GM21825 (cell line): ENCODE data around the gene SKAP2.

Experiments
- ATAC-seq: cut with Tn5 transposase; IDR thresholded peaks from one replicate; pipeline ENCODE4 v1.9.1; 2021; ENCODE audit warnings: mild to moderate bottlenecking, moderate library complexity; ENCODE audit not compliant: unreplicated experiment

The SKAP2 gene

GRCh38 chr7:26864309-26865093, at the start of gene SKAP2:
Gene SKAP2, minus strand, starts transcription at chr7:26864590. Its CDS starts 161 bp downstream, at chr7:26864429.
- peak; percentile 92 for ATAC-seq

DNA sequence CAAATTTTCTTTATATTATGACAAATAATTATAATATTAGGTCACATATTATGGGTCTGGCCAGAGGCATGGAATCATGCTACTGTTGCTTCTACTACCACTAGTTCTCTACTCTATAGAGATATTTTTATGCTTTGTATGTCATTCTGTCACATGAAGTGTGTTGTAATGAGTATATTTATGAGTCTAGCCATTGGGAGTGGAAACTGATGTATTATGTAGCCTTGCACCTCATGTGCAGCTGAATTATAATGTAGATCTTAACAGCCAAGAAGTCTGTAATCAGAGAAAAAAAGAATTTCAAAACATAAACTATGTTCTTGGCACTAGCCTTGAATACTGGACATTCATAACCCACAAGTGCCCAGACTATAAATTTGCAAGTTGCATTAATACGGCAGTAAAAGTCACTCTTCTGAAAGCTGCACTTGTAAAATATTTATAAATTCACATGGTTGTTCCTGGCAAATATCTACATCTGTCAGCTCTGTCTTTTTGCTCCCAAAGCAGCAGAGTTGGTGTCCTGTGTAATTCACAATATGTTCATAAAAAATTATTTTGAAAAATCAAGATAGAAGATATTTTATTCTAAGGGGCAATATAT, 48.6 kb upstream of the SKAP2 start:
- no peak for ATAC-seq

GRCh38 chr7:26912338-26912737, 47.9 kb upstream of the SKAP2 start:
- no peak for ATAC-seq

GRCh38 chr7:26910221-26910620, 45.8 kb upstream of the SKAP2 start:
- no peak for ATAC-seq

GRCh38 chr7:26900251-26900650, 35.9 kb upstream of the SKAP2 start:
- ATAC-seq, result no peak

DNA sequence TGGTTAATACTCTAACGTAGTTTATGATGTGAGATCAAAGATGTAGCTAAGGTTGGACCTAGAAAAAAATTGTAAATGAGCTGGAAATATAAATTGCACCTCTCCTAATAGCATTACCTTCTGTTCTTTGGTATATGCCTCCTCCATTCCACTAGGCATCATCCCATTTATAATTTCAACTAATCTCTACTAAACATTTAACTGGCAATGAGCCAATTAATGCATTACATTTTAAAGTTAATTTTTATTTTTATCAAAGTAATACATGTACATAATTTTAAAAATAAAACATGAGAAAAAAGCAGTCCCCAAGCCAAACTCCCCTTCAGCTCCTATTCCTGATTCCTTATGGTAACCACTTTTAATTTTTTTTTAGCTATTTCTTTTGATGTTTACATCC, 35.1 kb upstream of the SKAP2 start:
- no peak for ATAC-seq

GRCh38 chr7:26898891-26899290, 34.5 kb upstream of the SKAP2 start:
- ATAC-seq, result no peak

DNA sequence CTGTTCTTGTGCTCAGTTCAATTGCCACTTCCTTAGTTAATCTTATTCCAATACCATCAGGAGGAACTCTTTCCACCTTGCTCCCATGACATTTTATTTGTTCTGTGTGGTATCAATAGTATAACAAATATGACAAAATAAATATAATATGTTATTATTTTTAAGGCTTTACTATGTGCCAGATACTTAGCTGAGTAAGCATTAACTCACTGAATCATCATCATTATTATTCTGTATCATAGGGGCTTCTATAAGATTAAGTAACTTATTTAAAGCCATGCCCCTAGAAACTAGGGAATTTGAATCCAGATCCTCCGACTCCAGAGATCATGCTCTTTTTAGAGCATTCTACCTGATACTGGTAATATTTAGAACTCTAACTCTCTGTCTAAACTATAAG, 33.5 kb upstream of the SKAP2 start:
- no peak for ATAC-seq

DNA sequence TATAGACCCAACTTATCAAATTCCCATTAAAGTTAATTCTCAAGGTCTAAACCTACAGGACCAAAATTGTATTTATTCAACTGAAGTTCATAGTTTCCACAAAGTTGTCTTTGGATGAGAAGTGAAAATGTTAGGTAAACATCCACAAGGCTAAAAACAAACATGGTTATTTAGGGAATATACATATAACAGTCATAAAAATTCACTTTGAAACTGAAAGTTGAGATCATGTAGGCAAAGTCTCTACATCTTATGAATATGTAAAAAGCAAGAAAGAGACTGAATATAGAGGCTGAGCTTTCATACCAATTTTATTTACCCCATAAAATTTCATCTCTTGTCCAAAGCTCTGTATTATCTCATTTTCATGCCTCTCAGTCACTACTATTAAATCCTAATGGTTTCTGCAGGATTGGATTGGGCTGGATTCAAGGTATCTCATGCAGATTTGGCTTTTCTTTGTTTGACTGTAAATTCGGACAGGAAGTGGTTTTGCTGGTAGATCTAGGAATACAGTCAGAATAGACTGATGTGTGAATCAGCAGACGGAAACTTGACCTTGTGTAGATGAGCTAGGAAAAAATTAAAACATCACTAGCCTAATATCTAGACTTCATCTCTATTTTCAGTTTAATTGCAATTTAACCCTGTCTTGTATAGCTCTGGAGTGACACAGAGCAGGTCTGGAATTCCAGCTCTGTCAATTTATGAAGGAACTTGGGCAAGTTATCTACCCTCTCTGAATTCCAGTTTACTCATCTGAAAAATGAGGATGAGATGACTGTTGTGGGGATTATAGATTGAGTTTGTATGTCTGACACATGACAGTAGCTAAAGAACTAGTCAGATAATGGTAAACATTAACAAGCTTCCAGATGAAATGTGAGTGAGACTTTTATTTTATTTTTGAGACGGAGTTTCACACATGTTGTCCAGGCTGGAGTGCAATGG, 27.3 kb upstream of the SKAP2 start:
- no peak for ATAC-seq

DNA sequence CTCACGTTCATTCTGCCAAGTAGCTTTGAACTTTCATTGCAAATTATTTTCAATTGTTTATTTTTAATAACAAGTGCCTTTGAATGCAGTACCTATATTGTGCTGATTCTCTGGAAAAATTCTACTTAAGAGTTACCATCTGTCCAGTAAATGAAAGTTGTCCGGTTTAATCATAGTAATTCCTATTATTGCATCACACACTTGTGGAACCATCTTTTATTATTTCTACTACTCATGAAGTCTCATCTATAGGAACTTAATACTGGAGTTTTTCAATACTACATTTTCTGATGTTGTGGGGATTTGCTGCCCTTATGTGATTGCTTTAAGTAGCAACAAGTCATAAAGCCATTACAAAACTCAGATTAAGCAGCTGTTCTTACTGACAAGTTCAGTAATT, 16.5 kb upstream of the SKAP2 start:
- no peak for ATAC-seq

GRCh38 chr7:26879671-26880070, 15.3 kb upstream of the SKAP2 start:
- no peak for ATAC-seq

GRCh38 chr7:26868841-26869495, 4.6 kb upstream of the SKAP2 start:
- no peak for ATAC-seq

GRCh38 chr7:26865094-26865388, 651 bp upstream of the SKAP2 start:
- peak; percentile 37 for ATAC-seq

DNA sequence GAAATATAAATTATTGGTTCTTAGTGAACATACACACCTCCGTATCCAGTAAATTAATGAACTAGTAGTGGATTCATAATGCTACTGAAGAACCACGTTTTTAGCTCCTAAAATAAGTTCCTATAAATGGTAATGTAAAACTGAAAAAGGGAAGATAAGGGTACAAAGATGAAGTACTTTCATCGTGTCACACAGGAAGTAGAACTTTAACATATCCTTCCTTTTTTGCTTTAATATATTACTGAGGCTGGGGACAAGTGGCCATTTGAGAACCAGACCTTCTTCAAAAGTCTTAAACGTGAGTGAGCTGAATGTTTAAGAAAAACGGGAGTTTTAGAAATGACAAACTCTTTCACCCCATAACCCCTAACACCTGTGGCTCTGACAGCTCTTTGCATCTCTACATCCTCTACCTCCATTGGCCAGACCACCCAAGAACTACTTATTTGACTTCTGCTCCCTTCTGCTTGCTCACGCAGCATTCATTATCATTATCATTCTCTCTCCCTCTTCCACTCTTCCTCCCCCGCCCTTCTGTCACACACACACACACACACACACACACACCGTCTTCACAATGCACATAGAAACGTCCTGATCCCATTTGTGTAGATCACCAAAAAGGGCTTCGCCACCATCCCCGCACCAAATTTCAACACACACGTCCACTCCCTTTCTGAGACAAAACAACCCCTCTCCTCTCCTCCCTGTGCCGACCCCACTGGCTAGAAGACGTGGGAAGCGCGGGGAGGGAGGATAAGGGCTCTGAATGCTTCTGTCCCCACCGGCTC, 677 bp downstream of the SKAP2 start:
- ATAC-seq, result peak; percentile 27

DNA sequence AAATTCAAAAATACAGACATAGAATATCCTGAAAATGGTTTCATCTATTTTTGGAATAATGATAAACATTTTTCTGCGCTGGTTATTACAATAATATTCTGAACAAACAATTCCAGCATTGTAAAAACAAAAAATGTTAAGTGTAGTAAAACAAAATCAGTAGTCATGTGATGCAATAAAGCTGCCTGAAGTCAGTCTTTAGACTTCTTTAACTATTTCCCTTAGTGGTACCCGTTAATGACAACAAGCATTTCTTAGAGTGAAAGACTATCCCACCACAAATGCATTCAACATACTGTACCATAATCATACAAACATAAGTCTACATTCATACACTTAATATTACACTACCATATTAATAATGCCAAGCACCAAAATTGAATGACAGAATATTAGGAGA, 1.6 kb downstream of the SKAP2 start:
- no peak for ATAC-seq

GRCh38 chr7:26861050-26861449, 3.3 kb downstream of the SKAP2 start:
- ATAC-seq, result no peak

- no peak for ATAC-seq
Observed at GRCh38 chr7:26860361-26860760, 4.0 kb downstream of the SKAP2 start.

DNA sequence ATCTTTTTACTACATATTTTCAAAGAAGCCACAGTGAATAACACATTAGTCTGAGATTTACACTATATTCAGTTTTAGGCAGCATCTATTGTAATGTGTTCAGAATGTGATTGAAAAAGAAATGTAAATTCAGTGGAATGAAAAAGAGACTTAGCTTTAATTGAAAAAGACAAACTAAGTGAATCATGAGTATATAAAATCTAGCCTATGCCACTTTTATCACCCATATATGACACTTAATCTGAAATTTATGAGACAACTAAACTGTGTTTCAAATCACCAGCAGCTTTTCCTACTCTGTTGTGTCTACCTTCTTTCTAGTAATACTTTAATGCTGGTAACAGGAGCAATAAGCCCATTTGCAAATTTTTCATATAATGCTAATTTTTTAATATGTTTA, 4.7 kb downstream of the SKAP2 start:
- ATAC-seq, result no peak

DNA sequence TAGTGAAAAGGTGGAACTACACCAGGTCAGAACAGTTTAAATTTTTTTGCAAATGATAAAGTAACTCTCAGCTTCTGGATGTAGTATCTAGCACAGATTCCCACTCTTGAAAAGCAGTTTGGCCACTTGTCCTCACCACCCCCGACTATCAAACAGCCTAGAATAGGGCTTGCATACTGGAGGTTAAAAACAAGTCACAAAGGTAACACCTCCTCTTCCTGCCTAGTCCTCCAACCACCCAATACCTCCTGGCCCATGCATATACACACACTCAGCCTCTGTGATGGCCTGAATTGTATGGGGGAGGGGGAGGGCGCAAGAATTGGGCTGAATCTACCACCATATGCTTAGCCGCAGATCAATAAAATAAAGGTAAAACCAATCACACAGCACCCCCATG, 5.7 kb downstream of the SKAP2 start:
- no peak for ATAC-seq

DNA sequence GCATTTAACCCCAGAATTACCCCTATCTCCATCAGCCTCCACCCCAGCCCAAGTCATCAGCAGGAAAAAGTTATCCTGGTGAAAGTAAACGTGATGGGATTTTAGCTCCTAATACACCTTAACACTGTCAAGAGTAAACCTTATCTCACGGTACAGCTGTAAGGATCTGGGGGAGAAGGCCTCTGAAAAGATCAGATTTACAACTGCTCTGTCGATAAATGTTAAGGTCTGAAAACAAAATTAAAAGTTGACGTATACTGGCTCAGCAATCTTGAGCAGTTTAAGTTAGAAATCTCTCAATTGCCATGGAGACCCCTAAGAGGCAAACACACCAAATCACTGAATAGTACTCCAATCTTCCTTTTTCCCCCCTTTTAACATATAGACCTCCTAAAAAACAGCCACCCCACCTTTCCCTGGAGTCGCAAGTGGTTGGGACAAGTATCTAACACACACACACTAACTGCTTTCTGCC, 6.1 kb downstream of the SKAP2 start:
- ATAC-seq, result no peak
